Left renal pelvis (tissue), 4 donors: ENCODE measurements around the gene NMS. TPM values are rescaled to one million over a fixed set of nuclear protein-coding genes. Genes with fewer than 3 reads are reported as not detected.

Experiments used
- DNase-seq, 4 donors: peaks; one replicate each; pipeline ENCODE4 v3.0.0-alpha.2; 2013; ENCODE audit warnings: low read depth in 4 of 4, low spot score in 3 of 4
- polyA plus RNA-seq, 4 donors: library from polyadenylated mRNA; unstranded; fragments of 120-200 nt; gene quantifications; one replicate each; pipeline ENCODE4 v1.2.1, GENCODE V29; 2013; ENCODE audit not compliant: insufficient read length in 4 of 4

Gene NMS
- polyA plus RNA-seq, 4 donors, result not detected

DNA sequence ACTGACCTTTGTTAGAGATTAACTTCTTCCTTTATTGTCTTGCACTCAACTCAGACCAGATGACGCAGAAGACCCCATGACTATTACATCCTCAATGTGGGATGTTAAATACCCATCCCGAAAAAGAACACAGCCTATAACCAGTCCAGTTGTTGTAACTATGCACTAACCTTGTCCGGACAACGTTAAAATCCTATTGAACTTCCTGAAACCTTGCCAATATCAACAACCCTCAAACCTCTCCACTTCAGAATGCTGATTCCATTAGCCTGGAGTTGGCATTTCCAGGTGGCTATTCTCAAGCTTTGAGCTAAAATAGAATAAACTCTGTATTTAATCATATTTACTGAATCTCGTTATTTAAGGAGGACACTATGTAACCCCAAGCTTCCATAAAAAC is 13.6 kb downstream of the NMS start:
- DNase-seq, result no peak

DNA sequence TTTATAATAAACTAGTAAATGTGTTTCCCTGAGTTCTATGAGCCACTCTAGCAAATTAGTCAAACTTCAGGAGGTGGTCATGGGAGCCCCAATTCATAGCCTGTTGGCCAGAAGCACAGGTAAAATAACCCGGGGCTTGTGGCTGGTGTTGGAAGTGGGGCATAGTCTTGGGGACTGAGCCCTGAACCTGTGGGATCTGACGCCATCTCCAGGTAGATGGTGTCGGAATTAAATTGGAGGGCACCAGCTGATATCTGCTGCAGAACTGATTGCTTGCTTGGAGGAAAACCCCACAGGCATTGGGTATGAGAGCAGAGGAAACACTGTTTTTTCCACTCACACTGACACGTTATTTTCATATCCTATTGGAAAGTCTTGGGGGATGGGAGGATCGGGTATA is 14.1 kb downstream of the NMS start:
- DNase-seq, result no peak

DNA sequence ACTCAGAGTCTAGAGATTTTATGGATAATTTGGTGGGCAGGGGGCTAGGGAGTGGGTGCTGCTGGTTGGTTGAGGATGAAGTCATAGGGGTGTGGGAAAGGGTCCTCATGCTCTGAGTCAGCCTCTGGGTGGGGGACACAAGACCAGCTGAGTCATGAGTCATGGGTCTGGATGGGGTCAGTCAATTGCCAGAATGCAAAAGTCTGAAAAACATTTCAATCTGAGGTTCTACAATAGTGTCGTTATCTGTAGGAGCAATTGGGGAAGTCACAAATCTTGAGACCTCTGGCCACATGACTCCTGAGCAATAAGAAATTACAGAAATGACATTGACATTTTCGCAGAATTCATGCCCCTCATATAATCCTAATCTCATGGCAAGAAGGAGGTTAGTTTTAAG is 15.1 kb downstream of the NMS start:
- no peak for DNase-seq

DNA sequence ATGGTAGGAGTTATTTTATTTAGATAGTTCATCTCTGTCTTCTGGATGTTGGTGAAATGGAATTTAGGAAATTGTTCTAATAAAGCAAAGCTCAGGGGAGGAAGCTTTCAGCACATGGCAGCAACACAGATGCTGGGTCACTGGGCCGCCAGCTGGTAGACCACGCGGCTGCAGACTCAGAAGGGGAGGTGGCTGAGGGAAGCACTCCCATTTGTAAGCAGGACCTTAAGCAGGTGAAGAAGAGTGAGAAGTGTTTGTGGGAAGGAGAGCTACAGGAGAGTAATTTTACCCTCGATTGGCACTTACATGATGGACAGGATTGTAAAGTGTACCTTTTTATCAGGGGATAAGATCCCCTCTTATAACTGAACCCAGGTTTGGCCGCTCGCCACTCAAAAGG is 24.4 kb downstream of the NMS start:
- no peak for DNase-seq

DNA sequence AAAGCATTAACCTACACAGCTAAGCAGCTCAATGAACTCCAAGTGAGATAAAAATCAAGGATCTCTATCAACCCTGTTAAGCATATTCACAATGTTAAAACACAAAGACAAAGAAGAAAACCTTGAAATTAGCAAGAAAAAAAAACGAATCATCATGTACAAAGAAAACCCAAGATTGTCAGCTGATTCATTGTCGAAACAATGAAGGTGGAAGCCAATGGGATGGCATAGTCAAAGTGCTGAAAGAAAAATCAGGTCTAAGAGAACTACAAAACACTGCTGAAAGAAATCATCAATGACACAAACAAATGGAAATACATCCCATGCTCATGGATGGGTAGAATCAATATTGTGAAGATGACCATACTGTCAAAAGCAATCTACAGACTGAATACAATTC is 32.5 kb downstream of the NMS start:
- DNase-seq, result no peak

DNA sequence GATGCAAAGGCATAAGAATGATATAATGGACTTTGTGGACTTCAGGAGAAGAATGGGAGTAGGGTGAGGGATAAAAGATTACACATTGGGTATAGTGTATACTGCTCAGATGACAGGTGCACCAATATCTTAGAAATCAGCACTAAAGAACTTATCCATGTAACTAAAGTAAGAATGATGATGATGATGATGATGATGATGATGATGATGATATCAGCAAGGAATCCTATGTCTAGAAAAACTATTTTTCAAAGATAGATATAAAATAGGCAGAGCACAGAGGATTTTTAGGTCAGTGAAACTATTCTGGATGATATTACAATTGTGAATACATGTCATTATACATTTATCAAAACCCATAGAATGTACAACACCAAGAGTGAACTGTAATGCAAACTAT is 34.3 kb downstream of the NMS start:
- DNase-seq, result no peak

DNA sequence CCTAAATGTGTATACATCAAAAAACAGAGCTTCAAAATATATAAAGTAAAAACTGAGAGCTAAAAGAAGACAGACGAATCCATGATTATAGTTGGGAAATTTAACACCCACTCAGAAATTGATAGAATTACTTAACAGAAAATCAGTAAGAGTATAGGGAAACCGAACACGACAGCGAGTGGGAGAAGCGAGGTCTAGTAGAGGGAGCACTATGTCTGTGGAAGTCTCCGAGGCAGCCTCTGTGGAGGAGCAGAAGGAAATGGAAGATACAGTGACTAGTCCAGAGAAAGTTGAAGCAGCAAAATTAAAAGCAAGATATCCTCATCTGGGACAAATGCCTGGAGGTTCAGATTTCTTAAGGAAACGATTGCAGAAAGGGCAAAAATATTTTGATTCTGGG is 38.8 kb downstream of the NMS start:
- no peak for DNase-seq

DNA sequence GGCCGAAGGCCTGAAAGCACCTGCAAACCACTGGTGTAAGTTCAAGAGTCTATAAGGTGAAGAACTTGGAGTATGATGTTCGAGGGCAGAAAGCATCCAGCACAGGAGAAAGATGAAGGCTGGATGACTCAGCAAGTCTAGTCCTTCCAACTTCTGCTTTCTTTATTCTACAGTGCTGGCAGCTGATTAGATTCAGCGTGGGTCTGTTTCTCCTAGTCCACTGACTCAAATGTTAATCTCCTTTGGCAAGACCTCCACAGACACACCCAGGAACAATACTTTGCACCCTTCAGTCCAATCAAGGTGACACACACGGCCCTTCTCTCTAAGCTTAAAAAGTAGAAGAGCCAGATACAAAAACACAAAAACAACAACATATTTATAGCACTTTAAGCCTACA is 43.4 kb downstream of the NMS start:
- DNase-seq, result no peak

DNA sequence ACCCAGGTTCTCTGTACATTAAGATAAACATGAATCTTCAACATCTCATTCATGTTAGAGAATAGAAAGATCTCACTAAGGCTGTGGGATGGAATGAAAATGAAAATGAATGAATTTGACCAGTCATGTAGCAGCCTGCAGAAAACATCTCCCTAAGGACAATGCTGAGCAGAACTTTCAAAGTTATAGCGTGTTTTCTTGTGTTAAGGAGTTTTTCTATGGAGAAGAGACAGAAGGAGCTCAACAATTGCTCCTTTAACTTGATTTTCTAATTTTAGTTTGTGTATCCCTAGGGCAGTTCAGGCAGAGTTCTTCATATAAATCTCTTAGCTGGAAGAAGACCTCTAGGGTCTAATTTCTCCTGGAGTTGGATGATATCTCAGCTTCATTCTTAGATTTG is 47.3 kb downstream of the NMS start:
- DNase-seq, result no peak

DNA sequence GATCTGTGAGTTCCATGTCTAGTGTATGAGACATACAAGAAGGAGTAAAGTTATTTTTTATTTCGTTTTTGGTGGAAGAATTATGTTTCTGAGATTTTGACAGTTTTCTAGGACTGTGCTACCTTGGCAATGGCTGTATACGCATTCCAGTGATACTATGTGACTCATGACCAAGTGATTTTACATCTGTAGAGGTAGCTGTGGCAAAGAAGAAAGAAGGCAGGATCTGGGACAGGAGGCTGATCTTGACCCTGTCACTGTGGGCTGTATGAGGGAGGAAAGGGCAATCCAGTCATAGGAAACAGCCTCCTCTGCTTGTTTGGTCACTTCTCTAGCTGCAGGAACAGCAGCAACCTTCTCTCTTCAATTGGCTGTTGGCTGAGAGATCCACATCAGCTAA is 48.5 kb downstream of the NMS start:
- no peak for DNase-seq

DNA sequence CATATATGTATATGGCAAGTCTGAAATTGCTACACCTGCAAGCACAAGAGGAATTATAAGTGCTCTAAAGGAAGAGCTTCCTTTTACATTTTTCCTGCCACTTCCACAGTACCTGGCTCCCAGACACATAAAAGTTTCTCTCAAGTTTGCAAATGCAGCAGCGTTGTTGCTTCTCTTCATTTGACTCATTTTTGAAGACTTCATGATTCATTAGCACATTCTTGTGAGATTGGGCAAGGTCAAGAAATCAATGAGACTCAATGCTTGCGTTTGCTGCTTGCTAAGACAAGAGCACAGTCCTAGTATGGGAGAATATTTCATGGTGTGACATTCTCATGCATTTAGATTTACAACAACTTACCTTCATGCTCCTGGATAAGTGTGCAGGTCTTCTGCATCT is 49.9 kb downstream of the NMS start:
- DNase-seq, result no peak

DNA sequence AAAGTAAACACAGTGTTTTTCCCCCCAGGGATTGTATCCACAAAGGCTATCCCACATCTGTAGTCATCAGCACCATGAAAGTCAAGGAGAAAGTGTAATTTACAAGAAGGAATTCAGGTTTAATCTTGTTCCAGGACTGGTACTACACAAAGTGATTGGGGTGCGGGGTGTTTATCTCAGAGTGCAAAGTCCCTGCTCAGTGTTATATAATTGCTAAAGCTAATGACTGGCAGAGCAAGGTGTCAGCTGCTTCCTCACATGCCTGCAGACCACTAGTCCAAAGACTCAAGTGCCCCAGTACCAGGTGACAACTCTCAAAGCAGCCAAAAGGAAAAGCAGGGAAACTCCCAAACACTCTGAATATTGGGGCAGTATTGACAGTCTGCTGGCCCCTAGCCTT is 52.1 kb downstream of the NMS start:
- DNase-seq, result no peak

DNA sequence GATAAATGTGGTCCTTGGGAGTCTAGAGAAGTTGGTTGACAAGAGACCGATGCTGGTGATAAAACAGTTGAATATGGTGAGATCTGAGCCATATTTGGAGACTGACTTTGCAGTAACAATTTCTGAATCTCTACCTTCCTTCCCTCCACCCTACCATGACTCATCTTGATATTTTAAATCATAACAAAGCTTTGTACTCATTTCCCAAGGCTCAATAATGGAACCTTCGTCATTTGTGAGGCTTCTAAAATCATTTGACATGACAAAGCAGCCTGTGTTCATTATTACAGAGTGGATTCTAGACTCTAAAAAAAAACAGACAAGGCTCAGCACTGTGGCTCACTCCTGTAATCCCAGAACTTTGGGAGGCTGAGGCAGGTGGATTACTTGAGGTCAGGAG is 54.0 kb downstream of the NMS start:
- DNase-seq, result no peak

DNA sequence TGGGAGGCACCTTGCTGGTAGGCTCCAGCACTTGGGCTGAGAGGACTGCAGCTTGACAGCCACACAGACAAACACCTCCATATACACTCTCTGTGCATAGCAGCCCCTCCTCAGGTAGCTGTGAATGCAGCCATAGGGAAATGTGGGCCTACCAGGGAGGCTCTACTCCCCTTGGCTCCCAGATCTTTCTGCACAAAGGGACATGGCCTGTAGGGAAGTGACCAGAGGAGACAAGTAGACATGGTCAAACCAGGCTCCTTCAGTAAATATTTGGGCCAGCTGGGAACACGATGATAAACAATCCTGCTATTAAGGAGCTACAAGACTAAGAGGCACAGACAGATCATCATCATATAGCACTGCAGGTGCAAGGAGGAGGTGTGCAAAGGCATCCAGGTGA is 56.6 kb downstream of the NMS start:
- DNase-seq, result no peak

DNA sequence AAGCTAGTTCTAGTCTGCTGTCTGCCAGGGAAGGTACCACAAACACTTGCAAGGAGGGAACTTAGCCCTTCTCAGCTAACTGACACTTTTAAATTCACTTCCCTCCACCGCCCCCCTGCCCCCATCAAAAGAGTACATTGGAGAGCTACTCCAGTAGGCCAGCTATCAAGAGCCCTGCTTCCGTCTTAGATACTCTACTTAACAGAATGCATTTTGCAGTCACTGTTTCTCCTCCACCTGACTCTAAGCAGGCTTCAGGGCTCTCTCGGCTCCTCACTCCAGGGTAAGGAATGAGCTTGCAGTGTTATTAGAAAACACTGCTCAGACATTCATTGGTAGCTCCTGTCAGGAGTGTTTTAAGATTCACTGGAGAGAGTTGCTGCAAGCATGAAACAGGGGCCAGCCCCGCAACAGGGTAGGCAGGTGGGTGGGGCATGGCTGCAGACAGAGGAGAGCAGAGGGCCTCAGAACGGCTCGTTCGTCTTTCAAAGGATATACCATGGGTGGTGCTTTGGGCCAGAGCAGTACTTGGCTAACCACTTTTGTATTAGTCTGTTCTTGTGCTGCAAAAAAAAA is 57.2 kb downstream of the NMS start:
- DNase-seq, result no peak

DNA sequence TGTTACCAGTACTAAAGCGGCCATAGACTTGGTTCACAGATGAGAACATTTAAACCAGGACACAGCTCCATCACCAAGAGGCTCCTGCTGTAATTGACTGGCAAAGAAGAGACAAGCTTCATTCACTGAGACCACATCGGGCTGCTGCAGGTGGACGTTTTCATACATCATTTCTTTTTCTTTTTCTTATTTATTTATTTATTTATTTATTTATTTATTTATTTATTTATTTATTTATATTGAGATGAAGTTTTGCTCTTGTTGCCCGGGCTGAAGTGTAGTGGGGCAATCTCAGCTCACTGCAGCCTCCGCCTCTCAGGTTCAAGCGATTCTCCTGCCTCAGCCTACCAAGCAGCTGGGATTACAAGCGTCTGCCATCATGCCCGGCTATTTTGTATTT is 58.9 kb downstream of the NMS start:
- no peak for DNase-seq

DNA sequence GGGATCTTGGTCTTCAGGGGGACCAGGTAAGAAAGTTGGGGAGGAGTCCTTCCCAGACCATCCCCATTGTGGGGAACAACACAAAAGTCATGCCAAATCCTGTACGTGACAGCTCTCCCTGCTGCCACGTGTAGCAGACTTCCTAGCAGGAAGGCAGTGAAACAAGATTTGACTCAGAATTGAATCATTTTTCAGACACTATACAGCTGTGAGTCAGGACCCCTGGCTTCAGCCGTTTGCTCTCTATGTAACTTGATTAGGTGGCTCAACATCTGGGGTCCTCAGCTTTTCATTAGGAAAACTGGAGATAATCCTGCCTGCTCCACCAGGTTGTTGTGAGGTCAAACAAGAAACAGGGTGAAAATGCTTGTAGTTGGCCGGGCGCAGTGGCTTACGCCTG is 59.6 kb downstream of the NMS start:
- no peak for DNase-seq

Other genes starting within 250 kb of the NMS start
- 1 to 10 TPM; 3.0 to 5.4 (median 4.1) TPM for gene LONRF2, start 148.0 kb upstream of the NMS start, polyA plus RNA-seq
- 10 to 100 TPM; 20.8 to 26.6 (median 22.5) TPM for gene CHST10, start 52.8 kb upstream of the NMS start, polyA plus RNA-seq
- gene PDCL3, start 92.5 kb downstream of the NMS start, polyA plus RNA-seq, result 10 to 100 TPM; 19.9 to 40.4 (median 34.8) TPM